GM12878 (cell line): ENCODE data around the gene ARHGEF7.

Source experiments
- CEBPZ ChIP-seq: fragments of 150-350 bp; IDR thresholded peaks from 2 replicates; pipeline ENCODE4 v1.6.1; 2016; ENCODE audit warnings: low read depth, low read length
- CTCF ChIP-seq, 3 experiments: IDR thresholded peaks in 2 of 3; conservative IDR thresholded peaks in 1 of 3; 2 replicates each; pipeline ENCODE4 v1.5.1; 2011; ENCODE audit warnings: low read depth in 3 of 3, low read length in 3 of 3, mild to moderate bottlenecking in 3 of 3, control low read depth in 2 of 3, moderate library complexity in 2 of 3, inconsistent platforms in 1 of 3, mixed read lengths in 1 of 3; ENCODE audit not compliant: control insufficient read depth in 2 of 3, insufficient read depth in 1 of 3; ENCODE audit errors: extremely low read depth in 1 of 3
- YY1 ChIP-seq: IDR thresholded peaks from 2 replicates; pipeline ENCODE4 v1.6.1; 2011; ENCODE audit warnings: low read depth, mild to moderate bottlenecking, low read length

- no peak for TF ChIP-seq YY1
- no peak for TF ChIP-seq CTCF (IDR thresholded peaks at IDR 0.05 in 2 of 3, conservative IDR thresholded peaks at IDR 0.05 in 1 of 3; ENCODE audit: control insufficient read depth in 2 of 3, extremely low read depth in 1 of 3, insufficient read depth in 1 of 3, low read depth in 3 of 3, low read length in 3 of 3)
- TF ChIP-seq CEBPZ: no peak
Observed at GRCh38 chr13:111118898-111119607, 3.9 kb downstream of the ARHGEF7 start.
